GM12878 (cell line): Measurements from ENCODE around the gene REPIN1.

Source experiments
- CTCF ChIP-seq, 3 experiments: IDR thresholded peaks in 2 of 3; conservative IDR thresholded peaks in 1 of 3; 2 replicates each; pipeline ENCODE4 v1.5.1; 2011; ENCODE audit warnings: low read depth in 3 of 3, low read length in 3 of 3, mild to moderate bottlenecking in 3 of 3, control low read depth in 2 of 3, moderate library complexity in 2 of 3, inconsistent platforms in 1 of 3, mixed read lengths in 1 of 3; ENCODE audit not compliant: control insufficient read depth in 2 of 3, insufficient read depth in 1 of 3; ENCODE audit errors: extremely low read depth in 1 of 3
- MXI1 ChIP-seq: fragments of 150-350 bp; IDR thresholded peaks from 2 replicates; pipeline ENCODE4 v1.6.1; 2011; ENCODE audit warnings: low read depth, mild to moderate bottlenecking, inconsistent platforms, low read length, improper control_type of control experiment
- STAT3 ChIP-seq: IDR thresholded peaks from 2 replicates; pipeline ENCODE4 v1.6.1; 2011; ENCODE audit warnings: low read depth, low read length, improper control_type of control experiment

- TF ChIP-seq CTCF (IDR thresholded peaks at IDR 0.05 in 2 of 3, conservative IDR thresholded peaks at IDR 0.05 in 1 of 3; ENCODE audit: control insufficient read depth in 2 of 3, extremely low read depth in 1 of 3, insufficient read depth in 1 of 3, low read depth in 3 of 3, low read length in 3 of 3) (no peak), MXI1 (no peak), STAT3 (no peak)
Measured at GRCh38 chr7:150389532-150389816, 20.9 kb downstream of the REPIN1 start.
